ENCODE measurements around the gene IRS2.
"Not testable (repeated sequence)": the region's sequence is repeated elsewhere in the genome, so short reads cannot be mapped to it uniquely, and the experiment has no call there.

DNA sequence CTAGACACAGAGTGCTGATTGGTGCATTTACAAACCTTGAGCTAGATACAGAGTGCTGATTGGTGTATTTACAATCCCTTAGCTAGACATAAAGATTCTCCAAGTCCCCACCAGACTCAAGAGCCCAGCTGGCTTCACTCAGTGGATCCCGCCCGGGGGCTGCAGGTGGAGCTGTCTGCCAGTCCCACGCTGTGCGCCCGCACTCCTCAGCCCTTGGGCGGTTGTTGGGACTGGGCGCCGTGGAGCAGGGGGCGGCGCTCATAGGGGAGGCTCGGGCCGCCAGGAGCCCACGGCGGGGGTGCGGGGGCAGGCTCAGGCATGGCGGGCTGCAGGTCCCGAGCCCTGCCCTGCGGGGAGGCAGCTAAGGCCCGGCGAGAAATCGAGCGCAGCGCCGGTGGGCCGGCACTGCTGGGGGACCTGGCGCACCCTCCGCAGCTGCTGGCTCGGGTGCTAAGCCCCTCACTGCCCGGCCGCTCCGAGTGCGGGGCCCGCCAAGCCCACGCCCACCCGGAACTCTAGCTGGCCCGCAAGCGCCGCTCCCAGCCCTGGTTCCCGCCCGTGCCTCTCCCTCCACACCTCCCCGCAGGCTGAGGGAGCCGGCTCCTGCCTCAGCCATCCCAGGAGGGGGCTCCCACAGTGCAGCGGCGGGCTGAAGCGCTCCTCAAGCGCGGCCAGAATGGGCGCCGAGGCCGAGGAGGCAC lies 53.8 kb downstream of the IRS2 start:
- TF ChIP-seq JUND (IDR thresholded peaks at IDR 0.05); TAF1 (conservative IDR thresholded peaks at IDR 0.05); SP1 (IDR thresholded peaks at IDR 0.05); GABPA (IDR thresholded peaks at IDR 0.05 in 1 of 2, conservative IDR thresholded peaks at IDR 0.05 in 1 of 2); RXRA (IDR thresholded peaks at IDR 0.05); FOXA1 (IDR thresholded peaks at IDR 0.05); EGR1 (IDR thresholded peaks at IDR 0.05; ENCODE audit: low read depth in 2 of 2); NR2F2 (IDR thresholded peaks at IDR 0.05): not testable (repeated sequence)
- TF ChIP-seq, protein P1, sequence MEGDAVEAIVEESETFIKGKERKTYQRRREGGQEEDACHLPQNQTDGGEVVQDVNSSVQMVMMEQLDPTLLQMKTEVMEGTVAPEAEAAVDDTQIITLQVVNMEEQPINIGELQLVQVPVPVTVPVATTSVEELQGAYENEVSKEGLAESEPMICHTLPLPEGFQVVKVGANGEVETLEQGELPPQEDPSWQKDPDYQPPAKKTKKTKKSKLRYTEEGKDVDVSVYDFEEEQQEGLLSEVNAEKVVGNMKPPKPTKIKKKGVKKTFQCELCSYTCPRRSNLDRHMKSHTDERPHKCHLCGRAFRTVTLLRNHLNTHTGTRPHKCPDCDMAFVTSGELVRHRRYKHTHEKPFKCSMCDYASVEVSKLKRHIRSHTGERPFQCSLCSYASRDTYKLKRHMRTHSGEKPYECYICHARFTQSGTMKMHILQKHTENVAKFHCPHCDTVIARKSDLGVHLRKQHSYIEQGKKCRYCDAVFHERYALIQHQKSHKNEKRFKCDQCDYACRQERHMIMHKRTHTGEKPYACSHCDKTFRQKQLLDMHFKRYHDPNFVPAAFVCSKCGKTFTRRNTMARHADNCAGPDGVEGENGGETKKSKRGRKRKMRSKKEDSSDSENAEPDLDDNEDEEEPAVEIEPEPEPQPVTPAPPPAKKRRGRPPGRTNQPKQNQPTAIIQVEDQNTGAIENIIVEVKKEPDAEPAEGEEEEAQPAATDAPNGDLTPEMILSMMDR (IDR thresholded peaks at IDR 0.05; ENCODE audit: low read depth, low read length, missing input control): not testable (repeated sequence)
- TF ChIP-seq, protein P2, sequence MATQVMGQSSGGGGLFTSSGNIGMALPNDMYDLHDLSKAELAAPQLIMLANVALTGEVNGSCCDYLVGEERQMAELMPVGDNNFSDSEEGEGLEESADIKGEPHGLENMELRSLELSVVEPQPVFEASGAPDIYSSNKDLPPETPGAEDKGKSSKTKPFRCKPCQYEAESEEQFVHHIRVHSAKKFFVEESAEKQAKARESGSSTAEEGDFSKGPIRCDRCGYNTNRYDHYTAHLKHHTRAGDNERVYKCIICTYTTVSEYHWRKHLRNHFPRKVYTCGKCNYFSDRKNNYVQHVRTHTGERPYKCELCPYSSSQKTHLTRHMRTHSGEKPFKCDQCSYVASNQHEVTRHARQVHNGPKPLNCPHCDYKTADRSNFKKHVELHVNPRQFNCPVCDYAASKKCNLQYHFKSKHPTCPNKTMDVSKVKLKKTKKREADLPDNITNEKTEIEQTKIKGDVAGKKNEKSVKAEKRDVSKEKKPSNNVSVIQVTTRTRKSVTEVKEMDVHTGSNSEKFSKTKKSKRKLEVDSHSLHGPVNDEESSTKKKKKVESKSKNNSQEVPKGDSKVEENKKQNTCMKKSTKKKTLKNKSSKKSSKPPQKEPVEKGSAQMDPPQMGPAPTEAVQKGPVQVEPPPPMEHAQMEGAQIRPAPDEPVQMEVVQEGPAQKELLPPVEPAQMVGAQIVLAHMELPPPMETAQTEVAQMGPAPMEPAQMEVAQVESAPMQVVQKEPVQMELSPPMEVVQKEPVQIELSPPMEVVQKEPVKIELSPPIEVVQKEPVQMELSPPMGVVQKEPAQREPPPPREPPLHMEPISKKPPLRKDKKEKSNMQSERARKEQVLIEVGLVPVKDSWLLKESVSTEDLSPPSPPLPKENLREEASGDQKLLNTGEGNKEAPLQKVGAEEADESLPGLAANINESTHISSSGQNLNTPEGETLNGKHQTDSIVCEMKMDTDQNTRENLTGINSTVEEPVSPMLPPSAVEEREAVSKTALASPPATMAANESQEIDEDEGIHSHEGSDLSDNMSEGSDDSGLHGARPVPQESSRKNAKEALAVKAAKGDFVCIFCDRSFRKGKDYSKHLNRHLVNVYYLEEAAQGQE (IDR thresholded peaks at IDR 0.05): not testable (repeated sequence)
- TF ChIP-seq, protein P3, sequence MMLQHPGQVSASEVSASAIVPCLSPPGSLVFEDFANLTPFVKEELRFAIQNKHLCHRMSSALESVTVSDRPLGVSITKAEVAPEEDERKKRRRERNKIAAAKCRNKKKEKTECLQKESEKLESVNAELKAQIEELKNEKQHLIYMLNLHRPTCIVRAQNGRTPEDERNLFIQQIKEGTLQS (IDR thresholded peaks at IDR 0.05): not testable (repeated sequence)
